ENCODE measurements around the gene TSSK6. TPM values are rescaled to one million over a fixed set of nuclear protein-coding genes. Genes with fewer than 3 reads are reported as not detected.
A peak's percentile ranks its signal among the peaks of the same experiment; 100 is the strongest.

TSSK6 gene
- total RNA-seq, 1 experiment from 2014 or later: 4.5 TPM

DNA sequence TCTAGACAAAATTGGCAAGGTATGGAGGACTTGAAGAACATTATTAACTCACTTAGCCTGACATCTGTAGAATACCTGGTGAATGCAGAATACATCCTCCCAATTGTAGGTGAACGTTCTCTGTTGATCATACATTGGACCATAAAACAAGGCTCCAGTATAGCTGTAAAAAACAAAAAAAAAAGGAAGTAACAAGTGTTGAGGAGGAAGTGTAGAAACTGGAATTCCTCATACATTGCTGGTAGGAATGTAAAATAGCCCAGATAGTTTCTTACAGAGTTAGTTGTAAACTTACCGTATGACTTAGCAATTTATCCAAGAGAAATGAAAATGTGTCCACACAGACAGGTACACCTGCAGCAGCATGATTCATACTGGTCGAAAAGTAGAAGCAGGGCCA, 44.8 kb downstream of the TSSK6 start:
- no peaks in the 10 kb centered on the region for H3K27me3 ChIP-seq (ENCODE audit: low read length)
- ChIA-PET POLR2A (ENCODE audit: unreplicated experiment) (no interaction called here), CTCF (no interaction called here)
- no peak overlapping the region for H3K4me3 ChIP-seq (ENCODE audit: low read length)
- no peaks in the 10 kb centered on the region for H3K9me2 ChIP-seq (replicated peaks; ENCODE audit: low read length)
- TF ChIP-seq EZH2 (IDR thresholded peaks at IDR 0.05; ENCODE audit: low read length, unreplicated experiment): no peak
- TF ChIP-seq EZH2phosphoT487 (IDR thresholded peaks at IDR 0.05; ENCODE audit: borderline replicate concordance, low read length): no peak
- TF ChIP-seq, protein P1, sequence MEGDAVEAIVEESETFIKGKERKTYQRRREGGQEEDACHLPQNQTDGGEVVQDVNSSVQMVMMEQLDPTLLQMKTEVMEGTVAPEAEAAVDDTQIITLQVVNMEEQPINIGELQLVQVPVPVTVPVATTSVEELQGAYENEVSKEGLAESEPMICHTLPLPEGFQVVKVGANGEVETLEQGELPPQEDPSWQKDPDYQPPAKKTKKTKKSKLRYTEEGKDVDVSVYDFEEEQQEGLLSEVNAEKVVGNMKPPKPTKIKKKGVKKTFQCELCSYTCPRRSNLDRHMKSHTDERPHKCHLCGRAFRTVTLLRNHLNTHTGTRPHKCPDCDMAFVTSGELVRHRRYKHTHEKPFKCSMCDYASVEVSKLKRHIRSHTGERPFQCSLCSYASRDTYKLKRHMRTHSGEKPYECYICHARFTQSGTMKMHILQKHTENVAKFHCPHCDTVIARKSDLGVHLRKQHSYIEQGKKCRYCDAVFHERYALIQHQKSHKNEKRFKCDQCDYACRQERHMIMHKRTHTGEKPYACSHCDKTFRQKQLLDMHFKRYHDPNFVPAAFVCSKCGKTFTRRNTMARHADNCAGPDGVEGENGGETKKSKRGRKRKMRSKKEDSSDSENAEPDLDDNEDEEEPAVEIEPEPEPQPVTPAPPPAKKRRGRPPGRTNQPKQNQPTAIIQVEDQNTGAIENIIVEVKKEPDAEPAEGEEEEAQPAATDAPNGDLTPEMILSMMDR (conservative IDR thresholded peaks at IDR 0.05; ENCODE audit: low read depth, low read length): no peak
- H3K9me3 ChIP-seq (ENCODE audit: low read length): peaks cover 15% of the 10 kb centered on the region
- H3K27ac ChIP-seq (ENCODE audit: low read length): no peak overlapping the region
- intact Hi-C loops (cut with micrococcal nuclease): no loop called here
- H2AFZ ChIP-seq (ENCODE audit: low read length): no peak overlapping the region
- H4K20me1 ChIP-seq (ENCODE audit: low read length): 0 out of 2 replicates have a peak, but pooled peaks cover under 1% of the 10 kb centered on the region
- ATAC-seq: no peak
- peaks cover 11% of the 10 kb centered on the region for H3K4me1 ChIP-seq (ENCODE audit: insufficient read depth, low read length)
- no peaks in the 10 kb centered on the region for H3F3A ChIP-seq (ENCODE audit: low read length, unreplicated experiment)
- no peak overlapping the region for H3K9ac ChIP-seq (ENCODE audit: low read length)
- peaks cover 42% of the 10 kb centered on the region for H3K36me3 ChIP-seq (ENCODE audit: low read depth, low read length)
- BruUV-seq (replicated peaks): no TSS peak
- peaks cover 67% of the 10 kb centered on the region for H3K79me2 ChIP-seq (ENCODE audit: low read length)
- no peak overlapping the region for H3K4me2 ChIP-seq (ENCODE audit: low read length)
- no peak for DNase-seq

DNA sequence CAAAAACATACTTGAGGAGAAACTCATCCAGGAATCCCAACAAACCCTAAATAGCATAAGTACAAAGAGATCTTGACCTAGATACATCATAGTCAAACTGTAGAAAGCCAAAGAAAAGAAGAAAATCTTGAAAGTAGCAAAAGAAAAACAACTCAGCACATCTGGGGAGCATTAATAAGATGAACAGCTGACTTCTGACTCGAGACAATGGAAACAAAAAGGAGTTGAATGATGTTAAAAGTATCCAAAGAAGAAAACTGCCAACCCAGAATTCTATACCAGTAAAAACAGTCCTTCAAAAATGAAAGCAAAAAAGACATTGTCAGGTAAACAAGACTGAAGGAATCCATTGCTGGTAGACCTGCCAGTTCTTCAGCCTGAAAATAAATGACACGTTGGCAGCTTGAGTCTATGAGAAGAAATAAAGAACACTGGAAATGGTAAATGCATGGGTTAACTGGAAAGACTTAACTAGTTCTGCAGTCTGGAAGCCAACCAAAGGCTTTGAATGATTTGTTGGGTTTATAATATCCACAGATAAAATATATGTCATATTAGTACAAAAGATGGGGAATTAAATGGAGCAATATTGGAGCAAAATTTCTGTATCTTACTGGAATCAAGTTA, 46.8 kb downstream of the TSSK6 start:
- Histone ChIP-seq H3K27me3 (ENCODE audit: low read length) (no peaks in the 10 kb centered on the region), H3K4me3 (ENCODE audit: low read length) (no peak overlapping the region), H3K9ac (ENCODE audit: low read length) (no peak overlapping the region), H4K20me1 (ENCODE audit: low read length) (0 out of 2 replicates have a peak, but pooled peaks cover 5% of the 10 kb centered on the region), H3K36me3 (ENCODE audit: low read depth, low read length) (peaks cover 46% of the 10 kb centered on the region), H3K4me2 (ENCODE audit: low read length) (no peak overlapping the region), H3K79me2 (ENCODE audit: low read length) (peaks cover 60% of the 10 kb centered on the region), H2AFZ (ENCODE audit: low read length) (no peak overlapping the region), H3K4me1 (ENCODE audit: insufficient read depth, low read length) (no peaks in the 10 kb centered on the region), H3F3A (ENCODE audit: low read length, unreplicated experiment) (no peaks in the 10 kb centered on the region), H3K27ac (ENCODE audit: low read length) (no peak overlapping the region), H3K9me3 (ENCODE audit: low read length) (peaks cover 15% of the 10 kb centered on the region), H3K9me2 (replicated peaks; ENCODE audit: low read length) (no peaks in the 10 kb centered on the region)
- ATAC-seq (no peak), DNase-seq (no peak)
- TSS peak; percentile 11 for BruUV-seq (replicated peaks)
- CTCF ChIA-PET: no interaction called here
- intact Hi-C loops (cut with micrococcal nuclease): no loop called here
- TF ChIP-seq, protein P1 (conservative IDR thresholded peaks at IDR 0.05; ENCODE audit: low read depth, low read length): no peak
- TF ChIP-seq EZH2phosphoT487 (IDR thresholded peaks at IDR 0.05; ENCODE audit: borderline replicate concordance, low read length): no peak
- no peak for TF ChIP-seq EZH2 (IDR thresholded peaks at IDR 0.05; ENCODE audit: low read length, unreplicated experiment)
- POLR2A ChIA-PET (ENCODE audit: unreplicated experiment): no interaction called here

DNA sequence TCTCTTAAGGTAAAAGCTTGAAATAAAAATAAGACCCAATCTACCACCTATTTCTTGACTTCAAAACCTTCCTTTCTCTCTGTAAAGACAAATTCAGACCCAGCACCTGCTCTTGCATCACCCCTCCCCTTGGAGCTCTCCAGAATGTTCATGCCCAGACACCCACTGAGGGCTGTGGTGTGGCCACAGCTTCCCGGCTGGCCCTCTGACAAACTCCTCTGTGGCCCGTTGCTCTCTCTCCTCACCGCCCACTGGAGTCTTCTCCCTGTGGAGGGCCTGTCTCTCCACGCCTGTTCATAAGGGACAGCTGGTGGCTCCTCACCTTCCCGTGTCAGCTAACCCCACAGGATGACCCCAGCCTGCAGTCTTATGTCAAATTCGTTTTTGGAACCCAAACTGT, 49.1 kb downstream of the TSSK6 start:
- Histone ChIP-seq H3K27me3 (ENCODE audit: low read length) (no peaks in the 10 kb centered on the region), H3K9ac (ENCODE audit: low read length) (no peak overlapping the region), H2AFZ (ENCODE audit: low read length) (no peak overlapping the region), H3K4me2 (ENCODE audit: low read length) (no peak overlapping the region), H3K4me1 (ENCODE audit: insufficient read depth, low read length) (no peaks in the 10 kb centered on the region), H3K36me3 (ENCODE audit: low read depth, low read length) (peaks cover 46% of the 10 kb centered on the region), H3K9me2 (replicated peaks; ENCODE audit: low read length) (no peaks in the 10 kb centered on the region), H3K4me3 (ENCODE audit: low read length) (no peak overlapping the region), H3F3A (ENCODE audit: low read length, unreplicated experiment) (no peaks in the 10 kb centered on the region), H3K27ac (ENCODE audit: low read length) (no peak overlapping the region), H3K79me2 (ENCODE audit: low read length) (peaks cover 64% of the 10 kb centered on the region), H4K20me1 (ENCODE audit: low read length) (peaks cover 12% of the 10 kb centered on the region; the same call in 1 of the 2 replicates), H3K9me3 (ENCODE audit: low read length) (peaks cover 15% of the 10 kb centered on the region)
- TF ChIP-seq EZH2 (IDR thresholded peaks at IDR 0.05; ENCODE audit: low read length, unreplicated experiment) (no peak), EZH2phosphoT487 (IDR thresholded peaks at IDR 0.05; ENCODE audit: borderline replicate concordance, low read length) (no peak)
- TF ChIP-seq, protein P1 (conservative IDR thresholded peaks at IDR 0.05; ENCODE audit: low read depth, low read length): no peak
- intact Hi-C loops (cut with micrococcal nuclease): no loop called here
- ATAC-seq (no peak), DNase-seq (no peak)
- ChIA-PET POLR2A (ENCODE audit: unreplicated experiment) (no interaction called here), CTCF (no interaction called here)
- BruUV-seq (replicated peaks): no TSS peak

All from PC-3 (cell line).